GM13976 (cell line): Measurements from ENCODE around the gene SNED1.

Source experiments
- DNase-seq: peaks from one replicate; pipeline ENCODE4 v3.0.0; 2012; ENCODE audit warnings: low spot score
- CTCF ChIP-seq: IDR thresholded peaks from 2 replicates; pipeline ENCODE4 v1.5.1; 2012; ENCODE audit warnings: borderline replicate concordance, mild to moderate bottlenecking; ENCODE audit not compliant: insufficient read depth; ENCODE audit errors: extremely low read depth, missing control alignments, control extremely low read depth
- in situ Hi-C: fragments of 300-500 bp; cut with MboI; formaldehyde crosslinking; loops from one replicate; pipeline ENCODE4 v1.12.0; 2022; ENCODE audit warnings: low sequenced_read_pairs, mixed read lengths, inconsistent platforms; ENCODE audit not compliant: unreplicated experiment

Gene SNED1

GRCh38 chr2:241066171-241066892 lies 67.9 kb downstream of the SNED1 start:
- TF ChIP-seq CTCF = no peak
- in situ Hi-C loops = no loop called here
- peak; percentile 27 for DNase-seq

GRCh38 chr2:241066893-241067341 lies 68.5 kb downstream of the SNED1 start:
- in situ Hi-C loops = no loop called here
- peak; percentile 43 for DNase-seq
- no peak for TF ChIP-seq CTCF

- no peak for DNase-seq
- in situ Hi-C loops = no loop called here
- no peak for TF ChIP-seq CTCF
Measured at GRCh38 chr2:241067501-241068135, 69.2 kb downstream of the SNED1 start.

- no peak for DNase-seq
- in situ Hi-C loops = no loop called here
- TF ChIP-seq CTCF = no peak
Measured at GRCh38 chr2:241068136-241068941, 69.9 kb downstream of the SNED1 start.

- no peak for DNase-seq
- in situ Hi-C loops = no loop called here
- no peak for TF ChIP-seq CTCF
Measured at GRCh38 chr2:241068942-241069810, 70.8 kb downstream of the SNED1 start.
